GM23248 (cell line): ENCODE data around the gene SPTLC3. TPM values are rescaled to one million over a fixed set of nuclear protein-coding genes. Genes with fewer than 3 reads are reported as not detected.

Experiments used
- DNase-seq: peaks from one replicate; pipeline ENCODE4 v3.0.0-alpha.2; 2015
- H2AFZ ChIP-seq: fragments of 200-600 bp; sonication (generic); 2 replicates; pipeline ENCODE4 v1.6.1; 2016; ENCODE audit warnings: antibody characterized with exemption
- H3F3A ChIP-seq: fragments of 200-600 bp; sonication (generic); 2 replicates; pipeline ENCODE4 v1.6.1; 2016; ENCODE audit warnings: mild to moderate bottlenecking, antibody characterized with exemption, mixed run types; ENCODE audit not compliant: insufficient read depth
- H3K27ac ChIP-seq: fragments of 200-600 bp; sonication (generic); 2 replicates; pipeline ENCODE4 v1.5.1; 2016; ENCODE audit warnings: mild to moderate bottlenecking
- H3K27me3 ChIP-seq: fragments of 200-600 bp; sonication (generic); replicated peaks from 2 replicates; pipeline ENCODE4 v1.6.1; 2016; ENCODE audit warnings: mild to moderate bottlenecking; ENCODE audit not compliant: insufficient read depth
- H3K36me3 ChIP-seq: fragments of 200-600 bp; sonication (generic); 2 replicates; pipeline ENCODE4 v1.6.1; 2016; ENCODE audit warnings: low read depth, mild to moderate bottlenecking
- H3K4me1 ChIP-seq: fragments of 200-600 bp; sonication (generic); 2 replicates; pipeline ENCODE4 v1.6.1; 2016; ENCODE audit warnings: mild to moderate bottlenecking; ENCODE audit not compliant: insufficient read depth
- H3K4me2 ChIP-seq: fragments of 200-600 bp; sonication (generic); one replicate; pipeline ENCODE4 v1.6.1; 2016; ENCODE audit warnings: mild to moderate bottlenecking; ENCODE audit not compliant: unreplicated experiment
- H3K4me3 ChIP-seq: fragments of 200-600 bp; sonication (generic); 2 replicates; pipeline ENCODE4 v1.5.1; 2016; ENCODE audit warnings: mild to moderate bottlenecking
- H3K79me2 ChIP-seq: fragments of 200-600 bp; sonication (generic); 2 replicates; pipeline ENCODE4 v1.6.1; 2016; ENCODE audit warnings: mild to moderate bottlenecking; ENCODE audit not compliant: insufficient read depth
- H3K9ac ChIP-seq: fragments of 200-600 bp; sonication (generic); 2 replicates; pipeline ENCODE4 v1.6.1; 2016; ENCODE audit warnings: mild to moderate bottlenecking
- H3K9me2 ChIP-seq: fragments of 200-600 bp; sonication (generic); 2 replicates; pipeline ENCODE4 v1.6.1; 2016; ENCODE audit warnings: mixed run types, mild to moderate bottlenecking, moderate library complexity; ENCODE audit not compliant: insufficient read depth
- H3K9me3 ChIP-seq: fragments of 200-600 bp; sonication (generic); one replicate; pipeline ENCODE4 v1.6.1; 2017; ENCODE audit warnings: low read depth
- H4K20me1 ChIP-seq: fragments of 200-600 bp; sonication (generic); 2 replicates; pipeline ENCODE4 v1.6.0; 2016; ENCODE audit not compliant: insufficient read depth
- EZH2 ChIP-seq: fragments of 200-600 bp; sonication (generic); IDR thresholded peaks from 2 replicates; pipeline ENCODE4 v1.6.1; 2018; ENCODE audit warnings: antibody characterized with exemption, mild to moderate bottlenecking; ENCODE audit not compliant: insufficient read depth, poor library complexity, severe bottlenecking
- EZH2phosphoT487 ChIP-seq: fragments of 200-600 bp; sonication (generic); IDR thresholded peaks from 2 replicates; pipeline ENCODE4 v1.6.1; 2018; ENCODE audit warnings: antibody characterized with exemption, moderate library complexity, mild to moderate bottlenecking, low read depth; ENCODE audit not compliant: insufficient read depth
- WGBS, 2 experiments: methylation state at CpG; one replicate each; pipeline ENCODE4 v1.1.6; 2015 to 2017; ENCODE audit warnings: low lambda C conversion rate in 2 of 2, low coverage in 1 of 2; ENCODE audit errors: missing lambda C conversion rate in 2 of 2; 5-methylcytosine and 5-hydroxymethylcytosine counted together
- in situ Hi-C: fragments of 300-500 bp; cut with MboI; formaldehyde crosslinking; loops from 2 replicates; pipeline ENCODE4 v1.15.0; 2020
- polyA plus RNA-seq: library from polyadenylated mRNA; unstranded; fragments of >200 nt; fragmentation: Nextera tagmentation; extraction: Ambion mirVana; gene quantifications from 2 replicates; pipeline ENCODE4 v1.2.1, GENCODE V29; 2016
- total RNA-seq: library from RNA; depleted of rRNA; stranded (reverse); fragments of >200 nt; shearing (Covaris generic); gene quantifications from 2 replicates; pipeline ENCODE4 v1.2.3, GENCODE V29; 2014

The SPTLC3 gene
- total and polyA plus RNA-seq, 2 experiments from 2014 or later, result 1.4 to 5.5 TPM

DNA sequence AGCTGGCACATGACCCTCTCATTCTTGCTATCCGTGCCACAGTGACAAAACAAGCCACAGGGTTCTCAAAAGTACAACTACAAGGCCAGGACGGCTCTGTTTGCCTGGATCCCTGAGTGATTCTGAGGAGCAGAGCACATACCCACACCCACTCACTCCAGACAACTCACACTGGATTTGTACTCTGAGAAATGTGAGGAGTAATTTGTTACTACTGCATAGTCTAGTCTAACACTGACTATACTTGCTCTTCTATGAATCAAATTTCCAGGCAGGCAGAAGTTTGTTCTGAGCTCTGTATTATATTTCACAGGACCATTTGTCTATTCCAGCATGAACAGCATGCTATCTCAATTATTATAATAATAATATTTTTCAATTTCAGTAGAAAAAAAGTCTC is 26.7 kb upstream of the SPTLC3 start:
- no peak for TF ChIP-seq EZH2phosphoT487
- TF ChIP-seq EZH2, result no peak
- no peak overlapping the region for H3K9ac ChIP-seq
- H4K20me1 ChIP-seq, result no peaks in the 10 kb centered on the region
- H3K36me3 ChIP-seq, result no peaks in the 10 kb centered on the region
- no peaks in the 10 kb centered on the region for H3K4me1 ChIP-seq
- no peak overlapping the region for H2AFZ ChIP-seq
- H3K9me3 ChIP-seq, result no peaks in the 10 kb centered on the region
- H3F3A ChIP-seq, result no peaks in the 10 kb centered on the region
- H3K4me3 ChIP-seq, result no peak overlapping the region
- in situ Hi-C loops, result no loop called here
- 65 to 68% methylated on average over 2 of the region's 2 CpGs for WGBS, 2 experiments
- no peak for DNase-seq
- H3K79me2 ChIP-seq, result no peaks in the 10 kb centered on the region
- H3K9me2 ChIP-seq, result no peaks in the 10 kb centered on the region
- H3K27ac ChIP-seq, result no peak overlapping the region
- no peaks in the 10 kb centered on the region; the same call in 1 of the 2 replicates for H3K27me3 ChIP-seq
- no peak overlapping the region for H3K4me2 ChIP-seq

DNA sequence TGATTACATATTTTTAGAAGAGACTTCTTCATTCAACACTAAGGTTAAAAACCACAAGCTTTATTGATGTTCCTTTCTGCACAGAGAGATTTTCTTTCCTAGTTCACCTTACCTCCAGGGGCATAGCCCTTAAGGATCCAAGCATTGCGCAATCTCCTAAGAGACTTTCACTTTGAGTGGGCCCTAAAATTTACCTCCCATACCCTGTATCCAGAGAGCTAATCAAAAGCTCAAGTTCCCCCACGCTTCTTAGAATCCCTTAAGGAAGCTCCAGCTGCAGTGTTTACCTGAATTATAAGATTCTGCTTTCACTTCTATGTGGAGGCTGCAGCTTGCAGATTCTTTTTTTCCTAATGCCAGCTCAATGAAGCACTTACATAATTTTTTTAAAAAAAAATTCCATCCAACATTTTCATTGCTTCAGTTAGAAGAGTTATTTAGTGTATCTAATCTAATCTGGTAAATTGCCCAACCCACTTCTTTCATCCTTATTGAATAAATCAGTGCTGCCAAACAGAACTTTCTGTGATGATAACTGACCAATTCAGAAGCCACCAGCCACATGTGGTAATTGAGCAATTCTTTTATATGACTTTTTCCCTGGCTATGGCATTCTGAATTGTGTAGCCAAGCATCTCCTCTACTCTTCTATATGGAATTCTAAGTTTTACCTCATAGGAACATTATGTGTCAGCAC is 24.6 kb upstream of the SPTLC3 start:
- no peaks in the 10 kb centered on the region for H4K20me1 ChIP-seq
- 80 to 84% methylated on average over 2 of the region's 2 CpGs for WGBS, 2 experiments
- H3K9me2 ChIP-seq, result no peaks in the 10 kb centered on the region
- H3K4me1 ChIP-seq, result no peaks in the 10 kb centered on the region
- H3K27ac ChIP-seq, result no peak overlapping the region
- in situ Hi-C loops, result no loop called here
- H3F3A ChIP-seq, result no peaks in the 10 kb centered on the region
- no peaks in the 10 kb centered on the region for H3K36me3 ChIP-seq
- H3K4me2 ChIP-seq, result no peak overlapping the region
- no peaks in the 10 kb centered on the region for H3K79me2 ChIP-seq
- no peak overlapping the region for H3K4me3 ChIP-seq
- H3K9me3 ChIP-seq, result no peaks in the 10 kb centered on the region
- DNase-seq, result no peak
- no peak overlapping the region for H2AFZ ChIP-seq
- H3K9ac ChIP-seq, result no peak overlapping the region
- no peak for TF ChIP-seq EZH2
- TF ChIP-seq EZH2phosphoT487, result no peak
- H3K27me3 ChIP-seq, result no peaks in the 10 kb centered on the region

DNA sequence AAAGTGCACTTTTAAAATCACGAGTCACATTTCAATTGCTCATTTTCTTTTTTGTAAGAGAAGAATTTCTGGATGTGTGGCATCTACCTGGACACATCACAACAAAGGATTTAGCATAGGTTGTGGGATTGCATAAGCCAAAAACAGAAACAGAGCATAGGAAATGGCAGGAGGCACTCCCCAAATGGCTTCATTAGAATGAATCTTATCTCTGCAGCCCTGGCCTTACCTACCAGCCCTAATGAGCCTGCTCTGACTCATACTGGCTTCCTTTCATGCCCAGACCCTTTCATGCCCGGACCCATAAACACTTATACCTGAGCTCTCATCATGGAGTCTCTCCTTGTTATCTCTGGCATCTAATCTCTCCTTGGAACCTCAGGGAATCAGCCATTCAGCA is 23.9 kb upstream of the SPTLC3 start:
- TF ChIP-seq EZH2phosphoT487 (no peak), EZH2 (no peak)
- Histone ChIP-seq H2AFZ (no peak overlapping the region), H3K4me3 (no peak overlapping the region), H3K9me3 (no peaks in the 10 kb centered on the region), H3K36me3 (no peaks in the 10 kb centered on the region), H4K20me1 (no peaks in the 10 kb centered on the region), H3K4me1 (no peaks in the 10 kb centered on the region), H3K9ac (no peak overlapping the region), H3F3A (no peaks in the 10 kb centered on the region), H3K9me2 (no peaks in the 10 kb centered on the region), H3K4me2 (no peak overlapping the region), H3K79me2 (no peaks in the 10 kb centered on the region), H3K27me3 (peaks cover 4% of the 10 kb centered on the region; the same call in 1 of the 2 replicates), H3K27ac (no peak overlapping the region)
- in situ Hi-C loops, result no loop called here
- DNase-seq, result no peak
- WGBS, 2 experiments, result 56 to 70% methylated on average over 2 of the region's 2 CpGs

DNA sequence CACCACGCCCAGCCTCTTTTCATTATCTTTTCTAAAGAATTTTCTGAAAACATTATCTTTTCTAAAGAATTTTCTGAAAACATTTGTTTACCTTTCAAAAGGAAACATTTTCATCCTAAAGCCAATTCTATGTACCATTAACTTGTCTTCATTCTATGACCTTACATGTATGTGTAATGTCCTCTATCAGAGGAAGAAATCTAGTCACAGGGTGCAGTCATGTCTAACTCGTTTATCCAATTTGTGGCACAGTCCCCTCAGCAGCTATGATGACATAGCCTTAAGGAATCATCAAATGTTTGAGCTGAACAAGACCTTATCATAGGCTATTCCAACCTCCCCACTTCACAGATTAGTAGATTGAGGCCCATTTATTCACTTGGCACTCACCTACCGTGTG is 21.5 kb upstream of the SPTLC3 start:
- in situ Hi-C loops, result no loop called here
- H3K79me2 ChIP-seq, result no peaks in the 10 kb centered on the region
- H2AFZ ChIP-seq, result no peak overlapping the region

More for the DNA sequence above, 21.5 kb upstream of the SPTLC3 start:
- TF ChIP-seq EZH2phosphoT487 (no peak), EZH2 (no peak)
- Histone ChIP-seq H3K27me3 (peaks cover 15% of the 10 kb centered on the region), H3K9me2 (no peaks in the 10 kb centered on the region), H3K4me1 (no peaks in the 10 kb centered on the region), H3K36me3 (no peaks in the 10 kb centered on the region), H3K9ac (no peak overlapping the region), H3F3A (no peaks in the 10 kb centered on the region), H3K9me3 (no peaks in the 10 kb centered on the region), H3K4me2 (no peak overlapping the region), H3K4me3 (no peak overlapping the region), H3K27ac (no peak overlapping the region), H4K20me1 (no peaks in the 10 kb centered on the region)
- 35 to 36% methylated on average over 3 of the region's 3 CpGs for WGBS, 2 experiments
- DNase-seq, result no peak
